IMR-90 (cell line): ENCODE results near the gene GSTP1. TPM values are rescaled to one million over a fixed set of nuclear protein-coding genes. Genes with fewer than 3 reads are reported as not detected.

Source experiments
- ATAC-seq: fragments of 200-7000 bp; cut with Tn5 transposase; 2 replicates; pipeline ENCODE4 v1.9.1; 2020; ENCODE audit warnings: low read depth, mild to moderate bottlenecking, moderate library complexity
- BruUV-seq: library from RNA; stranded (reverse); fragments of 400-500 nt; replicated peaks from 2 replicates; lab custom pipeline; 2021; lab: Mats Ljungman, UMichigan
- CTCF ChIA-PET: fragments of 300-600 bp; formaldehyde crosslinking; extraction: SDS; loops from one replicate; lab custom pipeline; 2021; ENCODE audit warnings: antibody characterized with exemption; lab: Yijun Ruan, JAX
- POLR2A ChIA-PET: fragments of 300-600 bp; sonication (Branson Sonifier 250); formaldehyde crosslinking; loops from one replicate; lab custom pipeline; 2022; ENCODE audit warnings: antibody characterized with exemption; ENCODE audit not compliant: unreplicated experiment; lab: Charles Lee
- DNase-seq: peaks from one replicate; pipeline ENCODE4 v3.0.0; 2013
- H2AFZ ChIP-seq: replicated peaks from 2 replicates; pipeline ENCODE3; 2013; ENCODE audit warnings: low read length, mild to moderate bottlenecking; ENCODE audit not compliant: poor library complexity
- H2AK5ac ChIP-seq: 2 replicates; pipeline ENCODE4 v1.6.1; 2013; ENCODE audit warnings: low read depth, low read length, inconsistent platforms
- H2AK9ac ChIP-seq: replicated peaks from 2 replicates; pipeline ENCODE3; 2013; ENCODE audit warnings: mild to moderate bottlenecking, low read depth, low read length, moderate library complexity; ENCODE audit not compliant: poor library complexity
- H2BK120ac ChIP-seq: 2 replicates; pipeline ENCODE4 v1.6.1; 2013; ENCODE audit warnings: low read depth, low read length, inconsistent platforms
- H2BK15ac ChIP-seq: 3 replicates; pipeline ENCODE4 v1.6.1; 2013; ENCODE audit warnings: low read depth, low read length, inconsistent platforms
- H2BK20ac ChIP-seq: 2 replicates; pipeline ENCODE4 v1.6.1; 2013; ENCODE audit warnings: low read depth, mild to moderate bottlenecking, inconsistent platforms, low read length, moderate library complexity
- H2BK5ac ChIP-seq: 2 replicates; pipeline ENCODE4 v1.6.1; 2013; ENCODE audit warnings: mild to moderate bottlenecking, low read depth, low read length, inconsistent platforms; ENCODE audit not compliant: poor library complexity, severe bottlenecking
- H3K14ac ChIP-seq: replicated peaks from 2 replicates; pipeline ENCODE4 v1.6.1; 2013; ENCODE audit warnings: low read depth, low read length, inconsistent platforms
- H3K18ac ChIP-seq: 2 replicates; pipeline ENCODE4 v1.6.1; 2013; ENCODE audit warnings: low read depth, low read length, control low read depth
- H3K23ac ChIP-seq: 2 replicates; pipeline ENCODE4 v1.6.1; 2013; ENCODE audit warnings: low read depth, low read length, inconsistent platforms
- H3K27ac ChIP-seq: 2 replicates; pipeline ENCODE4 v1.5.1; 2013; ENCODE audit warnings: mild to moderate bottlenecking, control low read depth, low read length; ENCODE audit not compliant: insufficient read depth
- H3K27me3 ChIP-seq: 2 replicates; pipeline ENCODE4 v1.6.1; 2013; ENCODE audit warnings: low read length; ENCODE audit not compliant: control insufficient read depth, insufficient read depth
- H3K36me3 ChIP-seq: 2 replicates; pipeline ENCODE4 v1.6.1; 2013; ENCODE audit warnings: low read length, mixed read lengths; ENCODE audit not compliant: control insufficient read depth, insufficient read depth
- H3K4ac ChIP-seq: 2 replicates; pipeline ENCODE4 v1.6.1; 2013; ENCODE audit warnings: low read depth, low read length, inconsistent platforms
- H3K4me1 ChIP-seq: 2 replicates; pipeline ENCODE4 v1.6.1; 2013; ENCODE audit warnings: low read length, mixed read lengths; ENCODE audit not compliant: control insufficient read depth, insufficient read depth
- H3K4me2 ChIP-seq: 2 replicates; pipeline ENCODE4 v1.6.1; 2013; ENCODE audit warnings: low read depth, mild to moderate bottlenecking, control low read depth, low read length, moderate library complexity
- H3K4me3 ChIP-seq: 2 replicates; pipeline ENCODE4 v1.5.1; 2013; ENCODE audit warnings: low read depth, mild to moderate bottlenecking, control low read depth, low read length, moderate library complexity; ENCODE audit not compliant: insufficient read depth
- H3K56ac ChIP-seq: 2 replicates; pipeline ENCODE4 v1.6.1; 2013; ENCODE audit warnings: low read length, inconsistent platforms; ENCODE audit not compliant: insufficient read depth; ENCODE audit errors: extremely low read depth
- H3K79me1 ChIP-seq, 2 experiments: 2 replicates each; pipeline ENCODE4 v1.6.1; 2013; ENCODE audit warnings: low read length in 2 of 2, inconsistent platforms in 1 of 2, low read depth in 1 of 2
- H3K9ac ChIP-seq: 2 replicates; pipeline ENCODE4 v1.6.1; 2013; ENCODE audit warnings: low read depth, low read length, control low read depth
- H3K9me1 ChIP-seq: 2 replicates; pipeline ENCODE4 v1.6.1; 2013; ENCODE audit warnings: low read length, inconsistent platforms; ENCODE audit not compliant: insufficient read depth
- H3K9me3 ChIP-seq: 2 replicates; pipeline ENCODE4 v1.6.1; 2013; ENCODE audit warnings: low read length; ENCODE audit not compliant: control insufficient read depth, insufficient read depth
- H4K20me1 ChIP-seq: 2 replicates; pipeline ENCODE4 v1.6.1; 2013; ENCODE audit warnings: low read length, inconsistent platforms; ENCODE audit not compliant: insufficient read depth
- H4K5ac ChIP-seq: 2 replicates; pipeline ENCODE4 v1.6.1; 2013; ENCODE audit warnings: mild to moderate bottlenecking, low read depth, low read length, control low read depth
- H4K8ac ChIP-seq, 2 experiments: 2 replicates each; pipeline ENCODE4 v1.6.1; 2013; ENCODE audit warnings: low read depth in 2 of 2, low read length in 2 of 2, control low read depth in 1 of 2, inconsistent platforms in 1 of 2
- H4K91ac ChIP-seq: 2 replicates; pipeline ENCODE4 v1.6.1; 2013; ENCODE audit warnings: low read depth, low read length, inconsistent platforms; ENCODE audit not compliant: insufficient read depth
- BHLHE40 ChIP-seq: fragments of 150-350 bp; IDR thresholded peaks from 2 replicates; pipeline ENCODE4 v1.6.1; 2016; ENCODE audit warnings: mild to moderate bottlenecking, low read depth, low read length
- CEBPB ChIP-seq: IDR thresholded peaks from 2 replicates; pipeline ENCODE4 v1.6.1; 2012; ENCODE audit warnings: low read depth, low read length, improper control_type of control experiment
- CHD1 ChIP-seq: IDR thresholded peaks from 2 replicates; pipeline ENCODE4 v1.6.1; 2012; ENCODE audit warnings: low read depth, low read length, improper control_type of control experiment
- FOS ChIP-seq: fragments of 150-350 bp; IDR thresholded peaks from 2 replicates; pipeline ENCODE4 v1.6.1; 2016; ENCODE audit warnings: low read depth, low read length
- MAFK ChIP-seq: IDR thresholded peaks from 2 replicates; pipeline ENCODE4 v1.6.1; 2012; ENCODE audit warnings: low read depth, low read length, improper control_type of control experiment
- MAZ ChIP-seq: IDR thresholded peaks from 2 replicates; pipeline ENCODE4 v1.6.1; 2012; ENCODE audit warnings: low read depth, mild to moderate bottlenecking, low read length, improper control_type of control experiment, moderate library complexity, borderline replicate concordance
- MXI1 ChIP-seq: IDR thresholded peaks from 2 replicates; pipeline ENCODE4 v1.6.1; 2012; ENCODE audit warnings: low read depth, mild to moderate bottlenecking, low read length, moderate library complexity, borderline replicate concordance
- NFE2L2 ChIP-seq: fragments of 150-350 bp; IDR thresholded peaks from 2 replicates; pipeline ENCODE4 v1.6.1; 2016; ENCODE audit warnings: low read depth, mild to moderate bottlenecking, low read length
- POLR2A ChIP-seq: IDR thresholded peaks from 2 replicates; pipeline ENCODE4 v1.6.1; 2012; ENCODE audit warnings: mild to moderate bottlenecking, low read depth, low read length
- RAD21 ChIP-seq: IDR thresholded peaks from 2 replicates; pipeline ENCODE4 v1.6.1; 2012; ENCODE audit warnings: low read length, improper control_type of control experiment
- RCOR1 ChIP-seq: IDR thresholded peaks from 2 replicates; pipeline ENCODE4 v1.6.1; 2012; ENCODE audit warnings: mild to moderate bottlenecking, low read length, improper control_type of control experiment; ENCODE audit not compliant: insufficient replicate concordance
- RFX5 ChIP-seq: IDR thresholded peaks from 2 replicates; pipeline ENCODE4 v1.8.0; 2012; ENCODE audit warnings: low read depth, mild to moderate bottlenecking, low read length, moderate library complexity
- SMC3 ChIP-seq: fragments of 150-350 bp; IDR thresholded peaks from 2 replicates; pipeline ENCODE4 v1.6.1; 2016; ENCODE audit warnings: low read depth, mild to moderate bottlenecking, antibody characterized with exemption, low read length, moderate library complexity
- WGBS, 2 experiments: methylation state at CpG; one replicate each; pipeline versions ENCODE4 v1.1.5 to v1.1.7; 2013; ENCODE audit warnings: missing lambda C conversion rate in 2 of 2; ENCODE audit not compliant: insufficient read length in 1 of 2; ENCODE audit errors: extremely low coverage in 2 of 2; 5-methylcytosine and 5-hydroxymethylcytosine counted together
- dilution Hi-C: fragments of 300-500 bp; cut with HindIII; formaldehyde crosslinking; loops from one replicate; pipeline ENCODE4 v1.14.3; 2018; ENCODE audit warnings: low sequenced_read_pairs; ENCODE audit not compliant: unreplicated experiment
- in situ Hi-C: fragments of 300-500 bp; cut with MboI; formaldehyde crosslinking; loops from 3 replicates; pipeline ENCODE4 v1.14.3; 2019; ENCODE audit warnings: low sequenced_read_pairs, inconsistent platforms, mixed read lengths
- intact Hi-C: fragments of 100-400 bp; cut with micrococcal nuclease; formaldehyde crosslinking; loops from 2 replicates; pipeline ENCODE4 v1.10.0; 2022
- polyA plus RNA-seq, 3 experiments: library from polyadenylated mRNA; depleted of rRNA; stranded (reverse); fragments of >200 nt; gene quantifications; 2 replicates each; pipeline ENCODE4 v1.2.3, GENCODE V29; 2012; ENCODE audit warnings: low replicate concordance in 1 of 3
- total RNA-seq: library from RNA; depleted of rRNA; stranded (reverse); fragments of >200 nt; gene quantifications from 2 replicates; pipeline ENCODE4 v1.2.3, GENCODE V29; 2012
- TF ChIP-seq, protein P1 (sequence below): conservative IDR thresholded peaks from 2 replicates; pipeline ENCODE4 v1.5.1; 2012; ENCODE audit warnings: mild to moderate bottlenecking, low read depth, low read length, improper control_type of control experiment
- TF ChIP-seq, protein P2 (sequence below): fragments of 150-350 bp; IDR thresholded peaks from 2 replicates; pipeline ENCODE4 v1.6.1; 2016; ENCODE audit warnings: low read depth, mild to moderate bottlenecking, low read length, moderate library complexity, borderline replicate concordance
- TF ChIP-seq, protein P3 (sequence below): fragments of 150-350 bp; IDR thresholded peaks from 2 replicates; pipeline ENCODE4 v1.6.1; 2017; ENCODE audit warnings: mild to moderate bottlenecking, antibody characterized with exemption, low read length, low read depth

The GSTP1 gene
- total and polyA plus RNA-seq, 2 of the 4 experiments (the other 2 are of a cell fraction): 947 to 1,539 TPM

DNA sequence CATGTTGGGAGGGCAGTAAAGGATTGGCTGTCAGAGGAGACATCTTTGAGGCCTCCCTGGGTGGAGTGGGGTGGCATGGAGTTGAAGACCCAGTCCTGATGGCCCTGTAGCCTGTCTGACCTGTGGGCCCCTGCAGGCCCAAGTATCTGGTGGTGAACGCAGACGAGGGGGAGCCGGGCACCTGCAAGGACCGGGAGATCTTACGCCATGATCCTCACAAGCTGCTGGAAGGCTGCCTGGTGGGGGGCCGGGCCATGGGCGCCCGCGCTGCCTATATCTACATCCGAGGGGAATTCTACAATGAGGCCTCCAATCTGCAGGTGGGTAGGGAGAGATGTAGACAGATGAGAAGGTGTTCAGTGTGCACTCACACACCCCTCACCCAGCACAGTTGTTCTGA, 25.7 kb downstream of the GSTP1 start:
- TF ChIP-seq MXI1: no peak
- no peak for TF ChIP-seq RCOR1
- TF ChIP-seq FOS: no peak
- TF ChIP-seq RFX5: no peak
- TF ChIP-seq POLR2A: no peak
- TF ChIP-seq BHLHE40: no peak
- no peak for TF ChIP-seq NFE2L2
- TF ChIP-seq CEBPB: no peak
- TF ChIP-seq MAFK: no peak
- no peak for TF ChIP-seq MAZ
- TF ChIP-seq CHD1: no peak
- TF ChIP-seq, protein P1, sequence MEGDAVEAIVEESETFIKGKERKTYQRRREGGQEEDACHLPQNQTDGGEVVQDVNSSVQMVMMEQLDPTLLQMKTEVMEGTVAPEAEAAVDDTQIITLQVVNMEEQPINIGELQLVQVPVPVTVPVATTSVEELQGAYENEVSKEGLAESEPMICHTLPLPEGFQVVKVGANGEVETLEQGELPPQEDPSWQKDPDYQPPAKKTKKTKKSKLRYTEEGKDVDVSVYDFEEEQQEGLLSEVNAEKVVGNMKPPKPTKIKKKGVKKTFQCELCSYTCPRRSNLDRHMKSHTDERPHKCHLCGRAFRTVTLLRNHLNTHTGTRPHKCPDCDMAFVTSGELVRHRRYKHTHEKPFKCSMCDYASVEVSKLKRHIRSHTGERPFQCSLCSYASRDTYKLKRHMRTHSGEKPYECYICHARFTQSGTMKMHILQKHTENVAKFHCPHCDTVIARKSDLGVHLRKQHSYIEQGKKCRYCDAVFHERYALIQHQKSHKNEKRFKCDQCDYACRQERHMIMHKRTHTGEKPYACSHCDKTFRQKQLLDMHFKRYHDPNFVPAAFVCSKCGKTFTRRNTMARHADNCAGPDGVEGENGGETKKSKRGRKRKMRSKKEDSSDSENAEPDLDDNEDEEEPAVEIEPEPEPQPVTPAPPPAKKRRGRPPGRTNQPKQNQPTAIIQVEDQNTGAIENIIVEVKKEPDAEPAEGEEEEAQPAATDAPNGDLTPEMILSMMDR: no peak
- no peak for TF ChIP-seq RAD21
- TF ChIP-seq, protein P2, sequence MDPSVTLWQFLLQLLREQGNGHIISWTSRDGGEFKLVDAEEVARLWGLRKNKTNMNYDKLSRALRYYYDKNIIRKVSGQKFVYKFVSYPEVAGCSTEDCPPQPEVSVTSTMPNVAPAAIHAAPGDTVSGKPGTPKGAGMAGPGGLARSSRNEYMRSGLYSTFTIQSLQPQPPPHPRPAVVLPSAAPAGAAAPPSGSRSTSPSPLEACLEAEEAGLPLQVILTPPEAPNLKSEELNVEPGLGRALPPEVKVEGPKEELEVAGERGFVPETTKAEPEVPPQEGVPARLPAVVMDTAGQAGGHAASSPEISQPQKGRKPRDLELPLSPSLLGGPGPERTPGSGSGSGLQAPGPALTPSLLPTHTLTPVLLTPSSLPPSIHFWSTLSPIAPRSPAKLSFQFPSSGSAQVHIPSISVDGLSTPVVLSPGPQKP: no peak
- TF ChIP-seq, protein P3, sequence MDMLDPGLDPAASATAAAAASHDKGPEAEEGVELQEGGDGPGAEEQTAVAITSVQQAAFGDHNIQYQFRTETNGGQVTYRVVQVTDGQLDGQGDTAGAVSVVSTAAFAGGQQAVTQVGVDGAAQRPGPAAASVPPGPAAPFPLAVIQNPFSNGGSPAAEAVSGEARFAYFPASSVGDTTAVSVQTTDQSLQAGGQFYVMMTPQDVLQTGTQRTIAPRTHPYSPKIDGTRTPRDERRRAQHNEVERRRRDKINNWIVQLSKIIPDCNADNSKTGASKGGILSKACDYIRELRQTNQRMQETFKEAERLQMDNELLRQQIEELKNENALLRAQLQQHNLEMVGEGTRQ: no peak
- TF ChIP-seq SMC3: no peak
- DNase-seq (no peak), ATAC-seq (no peak)
- H2AK5ac ChIP-seq: no peak overlapping the region
- H3K14ac ChIP-seq: no peak overlapping the region
- no peak overlapping the region for H4K5ac ChIP-seq
- intact Hi-C loops (no loop called here), dilution Hi-C loops (no loop called here), in situ Hi-C loops (no loop called here)
- H3K4me2 ChIP-seq: no peak overlapping the region
- BruUV-seq: no TSS peak
- H3K27me3 ChIP-seq: peaks cover under 1% of the 10 kb centered on the region; the same call in 1 of the 2 replicates
- H3K79me1 ChIP-seq: peaks cover 18 to 22% of the 10 kb centered on the region in 2 experiments
- H3K4me3 ChIP-seq: no peak overlapping the region
- no peak overlapping the region for H3K23ac ChIP-seq
- H3K4me1 ChIP-seq: peaks cover 6% of the 10 kb centered on the region; the same call in 1 of the 2 replicates
- H3K9me3 ChIP-seq: no peaks in the 10 kb centered on the region
- H2AFZ ChIP-seq: no peak overlapping the region
- no peak overlapping the region for H3K4ac ChIP-seq
- H3K9ac ChIP-seq: no peak overlapping the region
- no peak overlapping the region for H2BK20ac ChIP-seq
- H2BK15ac ChIP-seq: no peak overlapping the region
- no peaks in the 10 kb centered on the region; the same call in 1 of the 2 replicates for H4K20me1 ChIP-seq
- no peak overlapping the region for H2BK120ac ChIP-seq
- no peak overlapping the region for H3K18ac ChIP-seq
- POLR2A ChIA-PET: no interaction called here
- peaks cover 36% of the 10 kb centered on the region for H3K36me3 ChIP-seq
- CTCF ChIA-PET: no interaction called here
- no peaks in the 10 kb centered on the region for H3K9me1 ChIP-seq
- no peak overlapping the region for H2BK5ac ChIP-seq
- no peak overlapping the region for H3K27ac ChIP-seq
- H3K56ac ChIP-seq: no peak overlapping the region
- no peak overlapping the region for H4K91ac ChIP-seq
- no peak overlapping the region for H4K8ac ChIP-seq
- H2AK9ac ChIP-seq: no peak overlapping the region
- WGBS, 2 experiments: no CpG with 5 or more reads among the region's 10 CpGs
